ENCODE results near the gene GPT2.

GPT2 gene

DNA sequence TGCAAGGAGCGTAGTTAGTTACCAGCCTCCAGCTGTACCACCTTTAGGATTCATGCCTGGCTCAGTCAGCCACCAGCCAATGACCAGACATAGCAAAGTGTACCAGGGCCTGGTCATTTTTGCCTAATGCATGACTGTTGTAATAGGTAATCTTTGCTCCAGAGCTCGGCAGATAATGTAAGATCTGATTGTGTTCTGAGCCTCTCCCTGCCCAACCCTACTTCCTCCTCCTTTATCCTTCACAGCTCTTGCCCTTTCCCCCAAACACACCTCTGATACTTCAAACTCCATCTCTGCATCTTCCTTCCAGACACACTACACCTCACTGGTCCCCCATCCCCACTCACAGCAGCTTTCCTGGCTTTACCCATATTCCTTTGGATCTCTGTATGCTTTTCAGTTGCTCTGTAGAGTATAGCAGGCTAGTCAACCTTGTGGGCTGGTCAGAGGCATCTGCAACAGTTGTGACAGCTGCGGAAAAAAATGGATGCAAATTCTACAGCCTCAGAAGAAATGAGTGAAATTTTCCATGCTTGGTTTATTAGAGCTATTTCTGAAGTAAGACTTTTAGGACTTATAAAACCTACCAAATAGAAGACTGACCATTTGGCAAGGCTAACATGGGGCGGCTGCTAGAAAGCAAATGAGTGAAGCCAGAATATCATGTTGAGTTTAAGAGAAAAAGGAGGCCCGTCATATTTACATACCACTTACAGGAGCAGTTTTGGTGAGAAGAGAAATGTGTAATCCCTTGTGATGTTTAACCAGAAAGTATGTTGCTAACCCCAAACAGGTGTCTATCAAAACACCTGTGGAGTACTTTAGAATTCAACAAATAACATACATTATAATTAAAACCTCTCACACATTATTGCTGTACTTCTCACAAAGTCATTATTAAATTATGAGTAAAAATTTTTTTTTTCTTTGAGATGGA lies 33.3 kb upstream of the GPT2 start:
- Histone ChIP-seq H3K4me3 (ENCODE audit: low read depth in 1 of 2, low read length in 2 of 2) (no peak overlapping the region), H3K4me1 (ENCODE audit: control insufficient read depth in 1 of 2, insufficient read depth in 2 of 2, low read length in 2 of 2) (peaks cover 17 to 23% of the 10 kb centered on the region in 2 donors), H3K36me3 (ENCODE audit: control insufficient read depth in 1 of 2, insufficient read depth in 2 of 2, low read length in 2 of 2) (no peaks in the 10 kb centered on the region), H3K27me3 (ENCODE audit: control insufficient read depth in 1 of 2, insufficient read depth in 2 of 2, low read length in 2 of 2) (no peaks in the 10 kb centered on the region), H3K9me3 (ENCODE audit: control insufficient read depth in 1 of 2, low read length in 2 of 2) (no peaks in the 10 kb centered on the region), H3K9ac (ENCODE audit: low read depth in 1 of 2, low read length in 2 of 2) (no peak overlapping the region), H3K27ac (ENCODE audit: low read depth, low read length) (no peak overlapping the region)

DNA sequence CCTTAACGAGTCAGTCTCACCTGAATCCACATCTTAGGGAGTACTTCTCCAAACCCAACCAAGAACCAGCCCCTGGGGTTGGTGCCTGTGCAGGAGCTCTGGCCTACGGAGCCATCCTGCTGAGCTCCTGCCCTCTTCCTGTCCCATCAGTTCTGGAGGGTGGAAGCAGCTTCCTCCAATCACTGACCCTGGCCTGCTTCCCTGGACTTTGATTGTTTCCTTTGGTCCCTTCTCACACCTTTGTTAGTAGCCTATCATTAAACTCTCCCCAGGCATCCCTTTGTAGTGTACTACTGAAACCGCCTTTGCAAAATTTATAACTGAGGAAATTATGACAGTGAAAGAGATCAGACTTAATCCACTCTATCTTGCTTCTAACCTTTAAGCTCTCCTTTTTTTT lies 32.0 kb upstream of the GPT2 start:
- no peak overlapping the region for H3K4me3 ChIP-seq (ENCODE audit: low read depth in 1 of 2, low read length in 2 of 2)
- no peaks in the 10 kb centered on the region for H3K9me3 ChIP-seq (ENCODE audit: control insufficient read depth in 1 of 2, low read length in 2 of 2)
- H3K27ac ChIP-seq (ENCODE audit: low read depth, low read length) = no peak overlapping the region
- no peak overlapping the region for H3K9ac ChIP-seq (ENCODE audit: low read depth in 1 of 2, low read length in 2 of 2)
- H3K4me1 ChIP-seq (ENCODE audit: control insufficient read depth in 1 of 2, insufficient read depth in 2 of 2, low read length in 2 of 2) = peaks cover 17 to 23% of the 10 kb centered on the region in 2 donors
- no peaks in the 10 kb centered on the region for H3K27me3 ChIP-seq (ENCODE audit: control insufficient read depth in 1 of 2, insufficient read depth in 2 of 2, low read length in 2 of 2)
- no peaks in the 10 kb centered on the region for H3K36me3 ChIP-seq (ENCODE audit: control insufficient read depth in 1 of 2, insufficient read depth in 2 of 2, low read length in 2 of 2)

DNA sequence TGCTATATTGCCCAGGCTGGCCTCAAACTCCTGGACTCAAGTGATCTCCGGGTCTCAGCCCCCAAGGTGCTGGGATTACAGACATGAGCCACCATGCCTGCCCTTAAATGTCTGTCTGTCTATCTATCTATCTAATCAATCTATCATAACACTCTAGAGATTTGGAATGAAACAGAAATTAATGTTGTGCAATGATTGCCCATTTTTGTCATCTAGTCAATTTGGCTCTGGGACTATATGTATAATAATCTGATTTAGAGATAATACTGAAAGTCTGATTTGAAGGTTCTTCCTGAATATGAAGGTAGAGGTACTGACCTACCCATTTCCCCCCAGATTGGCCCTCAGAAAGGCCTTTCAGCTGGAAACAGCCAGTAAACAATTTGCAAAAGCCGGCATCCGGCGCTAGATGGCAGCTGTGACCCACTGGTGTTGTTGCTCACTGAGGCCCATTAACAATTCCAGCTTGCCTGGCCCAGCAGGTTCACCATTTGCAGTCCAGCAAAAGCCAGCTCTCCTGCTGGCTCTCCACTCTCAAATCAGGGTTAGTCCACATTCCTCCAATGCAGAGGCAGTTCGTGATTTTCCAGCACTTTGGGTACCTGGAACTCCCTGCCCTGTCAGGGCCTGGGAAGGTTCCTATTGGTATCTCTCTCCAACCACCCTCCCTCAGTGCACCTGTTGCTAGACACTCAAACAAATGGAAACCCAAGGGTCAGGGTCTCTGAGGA lies 30.3 kb upstream of the GPT2 start:
- H3K9ac ChIP-seq (ENCODE audit: low read depth in 1 of 2, low read length in 2 of 2) = no peak overlapping the region
- H3K27ac ChIP-seq (ENCODE audit: low read depth, low read length) = no peak overlapping the region
- H3K4me3 ChIP-seq (ENCODE audit: low read depth in 1 of 2, low read length in 2 of 2) = no peak overlapping the region
- H3K36me3 ChIP-seq (ENCODE audit: control insufficient read depth in 1 of 2, insufficient read depth in 2 of 2, low read length in 2 of 2) = no peaks in the 10 kb centered on the region
- peaks cover 17 to 28% of the 10 kb centered on the region in 2 donors for H3K4me1 ChIP-seq (ENCODE audit: control insufficient read depth in 1 of 2, insufficient read depth in 2 of 2, low read length in 2 of 2)
- H3K9me3 ChIP-seq (ENCODE audit: control insufficient read depth in 1 of 2, low read length in 2 of 2) = no peaks in the 10 kb centered on the region
- no peaks in the 10 kb centered on the region for H3K27me3 ChIP-seq (ENCODE audit: control insufficient read depth in 1 of 2, insufficient read depth in 2 of 2, low read length in 2 of 2)

DNA sequence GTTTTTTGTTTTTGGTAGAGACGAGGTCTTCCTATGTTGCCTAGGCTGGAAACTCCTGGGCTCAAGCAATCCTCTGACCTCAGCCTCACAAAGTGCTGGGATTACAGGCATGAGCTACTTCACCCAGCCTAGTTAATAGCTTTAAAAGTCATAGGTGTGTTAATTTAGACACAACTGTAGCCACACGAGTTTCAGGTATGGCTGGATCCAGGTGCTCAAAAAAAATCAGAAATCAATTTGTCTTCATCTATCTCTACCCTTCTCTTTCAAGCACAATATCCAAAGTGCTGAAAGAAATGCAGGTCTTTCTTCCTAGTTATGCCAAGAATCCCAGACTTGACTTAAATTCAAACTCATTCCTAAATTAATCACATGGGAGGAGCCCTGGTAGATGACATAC lies 29.3 kb upstream of the GPT2 start:
- H3K9me3 ChIP-seq (ENCODE audit: control insufficient read depth in 1 of 2, low read length in 2 of 2) = no peaks in the 10 kb centered on the region
- H3K4me1 ChIP-seq (ENCODE audit: control insufficient read depth in 1 of 2, insufficient read depth in 2 of 2, low read length in 2 of 2) = peaks cover 17 to 28% of the 10 kb centered on the region in 2 donors
- no peaks in the 10 kb centered on the region for H3K36me3 ChIP-seq (ENCODE audit: control insufficient read depth in 1 of 2, insufficient read depth in 2 of 2, low read length in 2 of 2)
- no peaks in the 10 kb centered on the region for H3K27me3 ChIP-seq (ENCODE audit: control insufficient read depth in 1 of 2, insufficient read depth in 2 of 2, low read length in 2 of 2)
- no peak overlapping the region for H3K9ac ChIP-seq (ENCODE audit: low read depth in 1 of 2, low read length in 2 of 2)
- no peak overlapping the region for H3K4me3 ChIP-seq (ENCODE audit: low read depth in 1 of 2, low read length in 2 of 2)
- H3K27ac ChIP-seq (ENCODE audit: low read depth, low read length) = no peak overlapping the region

DNA sequence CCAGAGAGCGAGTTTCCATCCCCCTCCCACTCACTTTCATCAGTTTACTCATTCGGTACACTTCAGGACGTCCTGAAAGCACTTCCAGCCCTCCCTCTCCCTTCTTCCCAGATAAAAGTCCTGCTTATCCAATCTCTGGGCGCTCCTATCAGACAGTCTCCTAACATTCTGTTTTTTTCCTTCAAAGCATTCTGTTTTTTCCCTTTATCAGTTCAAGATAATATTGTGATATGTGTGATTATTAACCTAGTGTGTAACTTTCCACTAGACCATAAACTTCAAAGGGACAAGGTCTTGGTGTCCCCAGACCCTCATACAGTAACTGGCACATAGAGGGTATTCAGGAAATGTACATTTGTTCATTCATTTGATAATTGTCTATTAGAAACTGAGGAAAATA lies 28.8 kb upstream of the GPT2 start:
- Histone ChIP-seq H3K4me1 (ENCODE audit: control insufficient read depth in 1 of 2, insufficient read depth in 2 of 2, low read length in 2 of 2) (peaks cover 16 to 26% of the 10 kb centered on the region in 2 donors), H3K36me3 (ENCODE audit: control insufficient read depth in 1 of 2, insufficient read depth in 2 of 2, low read length in 2 of 2) (no peaks in the 10 kb centered on the region), H3K4me3 (ENCODE audit: low read depth in 1 of 2, low read length in 2 of 2) (no peak overlapping the region), H3K9ac (ENCODE audit: low read depth in 1 of 2, low read length in 2 of 2) (no peak overlapping the region), H3K27ac (ENCODE audit: low read depth, low read length) (no peak overlapping the region), H3K27me3 (ENCODE audit: control insufficient read depth in 1 of 2, insufficient read depth in 2 of 2, low read length in 2 of 2) (no peaks in the 10 kb centered on the region), H3K9me3 (ENCODE audit: control insufficient read depth in 1 of 2, low read length in 2 of 2) (no peaks in the 10 kb centered on the region)

DNA sequence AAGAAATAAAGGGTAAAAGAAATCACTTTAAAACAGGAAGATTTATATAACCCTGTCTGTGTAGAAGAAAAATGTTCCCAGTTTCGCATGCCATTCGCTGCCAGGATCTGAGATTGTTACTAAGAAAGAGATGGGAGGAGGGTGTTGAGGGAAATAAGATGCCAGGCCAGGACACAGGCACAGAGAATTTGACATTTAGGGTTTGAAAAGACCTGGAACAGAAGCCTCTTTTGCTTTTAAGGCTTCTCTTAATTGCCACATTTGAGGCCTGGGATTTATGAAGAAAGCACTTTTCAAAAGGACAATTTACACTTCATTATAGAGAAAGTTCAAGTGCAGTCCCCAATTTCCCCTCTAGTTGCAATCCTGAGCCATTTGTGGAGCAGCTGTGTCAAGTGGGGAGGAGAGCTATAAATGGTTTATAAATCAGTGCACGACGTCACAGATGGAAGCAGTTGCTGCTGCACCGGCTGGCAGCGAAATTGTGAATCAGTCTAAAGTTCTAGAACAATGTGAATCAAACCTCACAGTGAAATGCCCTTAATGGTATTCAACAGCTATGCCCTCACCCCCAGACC lies 26.7 kb upstream of the GPT2 start:
- no peaks in the 10 kb centered on the region for H3K9me3 ChIP-seq (ENCODE audit: control insufficient read depth in 1 of 2, low read length in 2 of 2)
- no peaks in the 10 kb centered on the region for H3K27me3 ChIP-seq (ENCODE audit: control insufficient read depth in 1 of 2, insufficient read depth in 2 of 2, low read length in 2 of 2)
- H3K9ac ChIP-seq (ENCODE audit: low read depth in 1 of 2, low read length in 2 of 2) = no peak overlapping the region
- H3K4me3 ChIP-seq (ENCODE audit: low read depth in 1 of 2, low read length in 2 of 2) = no peak overlapping the region
- H3K4me1 ChIP-seq (ENCODE audit: control insufficient read depth in 1 of 2, insufficient read depth in 2 of 2, low read length in 2 of 2) = peaks cover 4 to 17% of the 10 kb centered on the region in 2 donors
- H3K36me3 ChIP-seq (ENCODE audit: control insufficient read depth in 1 of 2, insufficient read depth in 2 of 2, low read length in 2 of 2) = no peaks in the 10 kb centered on the region
- no peak overlapping the region for H3K27ac ChIP-seq (ENCODE audit: low read depth, low read length)

DNA sequence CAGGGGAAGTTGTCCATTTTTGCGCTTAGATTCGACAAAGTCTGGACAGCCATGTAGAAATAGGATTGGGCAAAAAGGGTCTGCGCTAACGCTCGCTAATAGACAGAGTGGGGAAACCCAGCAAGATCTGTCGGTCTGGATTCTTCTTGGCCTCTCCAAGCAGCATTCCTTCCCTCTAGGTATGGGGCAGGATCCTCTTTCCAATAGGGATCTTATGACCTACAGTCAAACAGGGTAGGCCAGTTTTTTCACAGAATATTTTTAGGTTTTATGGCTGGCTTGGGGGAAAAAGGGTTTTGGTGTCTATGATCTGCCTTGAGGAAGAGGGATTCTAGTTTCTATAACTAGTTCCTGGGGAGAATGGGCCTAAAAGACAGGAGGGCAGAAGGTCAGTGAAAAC lies 26.0 kb upstream of the GPT2 start:
- H3K9me3 ChIP-seq (ENCODE audit: control insufficient read depth in 1 of 2, low read length in 2 of 2) = no peaks in the 10 kb centered on the region
- H3K4me3 ChIP-seq (ENCODE audit: low read depth in 1 of 2, low read length in 2 of 2) = no peak overlapping the region
- H3K9ac ChIP-seq (ENCODE audit: low read depth in 1 of 2, low read length in 2 of 2) = no peak overlapping the region
- peaks cover 4 to 17% of the 10 kb centered on the region in 2 donors for H3K4me1 ChIP-seq (ENCODE audit: control insufficient read depth in 1 of 2, insufficient read depth in 2 of 2, low read length in 2 of 2)
- no peaks in the 10 kb centered on the region for H3K36me3 ChIP-seq (ENCODE audit: control insufficient read depth in 1 of 2, insufficient read depth in 2 of 2, low read length in 2 of 2)
- no peak overlapping the region for H3K27ac ChIP-seq (ENCODE audit: low read depth, low read length)
- no peaks in the 10 kb centered on the region for H3K27me3 ChIP-seq (ENCODE audit: control insufficient read depth in 1 of 2, insufficient read depth in 2 of 2, low read length in 2 of 2)

DNA sequence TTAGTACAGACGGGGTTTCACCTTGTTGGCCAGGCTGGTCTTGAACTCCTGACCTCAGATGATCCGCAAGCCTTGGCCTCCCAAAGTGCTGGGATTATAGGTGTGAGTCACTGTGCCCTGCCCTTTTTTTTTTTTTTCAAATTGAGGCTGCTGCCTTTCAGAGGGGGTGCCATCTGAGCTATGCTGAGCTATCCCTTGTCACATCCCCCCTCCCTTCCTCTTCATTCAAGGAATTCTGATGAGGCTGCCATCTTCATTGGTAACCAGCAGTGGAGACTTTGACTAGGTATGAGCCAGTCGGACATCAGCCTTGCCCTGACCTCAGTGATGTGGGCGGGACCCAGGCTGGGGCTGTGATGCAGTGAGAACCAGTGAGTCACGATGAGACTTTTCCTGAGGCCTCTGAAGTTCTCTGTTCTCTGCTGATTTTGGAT lies 24.4 kb upstream of the GPT2 start:
- no peaks in the 10 kb centered on the region for H3K9me3 ChIP-seq (ENCODE audit: control insufficient read depth in 1 of 2, low read length in 2 of 2)
- no peak overlapping the region for H3K4me3 ChIP-seq (ENCODE audit: low read depth in 1 of 2, low read length in 2 of 2)
- no peaks in the 10 kb centered on the region for H3K27me3 ChIP-seq (ENCODE audit: control insufficient read depth in 1 of 2, insufficient read depth in 2 of 2, low read length in 2 of 2)
- peaks cover 4 to 13% of the 10 kb centered on the region in 2 donors for H3K4me1 ChIP-seq (ENCODE audit: control insufficient read depth in 1 of 2, insufficient read depth in 2 of 2, low read length in 2 of 2)
- no peaks in the 10 kb centered on the region for H3K36me3 ChIP-seq (ENCODE audit: control insufficient read depth in 1 of 2, insufficient read depth in 2 of 2, low read length in 2 of 2)
- no peak overlapping the region for H3K27ac ChIP-seq (ENCODE audit: low read depth, low read length)
- no peak overlapping the region for H3K9ac ChIP-seq (ENCODE audit: low read depth in 1 of 2, low read length in 2 of 2)

DNA sequence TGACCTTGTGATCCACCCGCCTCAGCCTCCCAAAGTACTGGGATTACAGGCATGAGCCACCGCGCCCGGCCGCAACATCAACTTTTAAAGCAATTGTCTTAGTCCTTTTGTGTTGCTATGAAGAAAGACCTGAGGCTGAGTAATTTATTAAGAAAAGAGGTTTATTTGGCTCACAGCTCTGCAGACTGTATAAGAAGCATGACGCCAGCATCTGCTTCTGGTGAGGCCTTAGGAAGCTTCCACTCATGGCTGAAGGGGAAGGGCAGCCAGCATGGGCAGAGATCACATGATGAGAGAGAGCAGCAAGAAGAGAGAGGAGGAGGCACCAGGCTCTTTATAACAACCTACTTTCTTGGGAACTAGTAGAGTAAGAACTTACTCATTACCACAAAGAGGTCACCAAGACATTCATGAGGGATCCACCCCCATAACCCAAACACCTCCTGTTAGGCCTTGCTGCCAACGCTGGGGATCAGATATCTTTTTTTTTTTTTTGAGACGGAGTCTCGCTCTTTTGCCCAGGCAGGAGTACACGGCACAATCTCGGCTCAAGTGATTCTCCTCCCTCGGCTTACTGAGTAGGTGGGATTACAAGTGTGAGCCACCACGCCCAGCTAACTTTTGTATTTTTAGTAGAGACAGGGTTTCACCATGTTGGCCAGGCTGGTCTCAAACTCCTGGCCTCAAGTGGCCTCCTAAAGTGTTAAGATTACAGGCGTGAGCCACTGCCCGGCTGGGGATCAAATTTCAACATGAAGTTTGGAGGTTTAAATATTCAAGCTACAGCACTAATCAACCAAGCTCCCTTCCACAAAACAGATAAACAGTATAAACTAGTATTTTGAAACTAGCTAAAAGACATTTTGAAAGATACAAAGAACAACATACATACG lies 21.4 kb upstream of the GPT2 start:
- H3K27ac ChIP-seq (ENCODE audit: low read depth, low read length) = no peak overlapping the region
- H3K4me1 ChIP-seq (ENCODE audit: control insufficient read depth in 1 of 2, insufficient read depth in 2 of 2, low read length in 2 of 2) = peaks cover 0 to 3% of the 10 kb centered on the region in 2 donors
- H3K4me3 ChIP-seq (ENCODE audit: low read depth in 1 of 2, low read length in 2 of 2) = no peak overlapping the region
- H3K9me3 ChIP-seq (ENCODE audit: control insufficient read depth in 1 of 2, low read length in 2 of 2) = no peaks in the 10 kb centered on the region
- no peak overlapping the region for H3K9ac ChIP-seq (ENCODE audit: low read depth in 1 of 2, low read length in 2 of 2)
- H3K27me3 ChIP-seq (ENCODE audit: control insufficient read depth in 1 of 2, insufficient read depth in 2 of 2, low read length in 2 of 2) = no peaks in the 10 kb centered on the region
- H3K36me3 ChIP-seq (ENCODE audit: control insufficient read depth in 1 of 2, insufficient read depth in 2 of 2, low read length in 2 of 2) = no peaks in the 10 kb centered on the region

Measured in duodenal mucosa (tissue), 2 donors.